IMR-90 (cell line): ENCODE results near the gene ADGB. TPM values are rescaled to one million over a fixed set of nuclear protein-coding genes. Genes with fewer than 3 reads are reported as not detected.

Source experiments
- ATAC-seq: fragments of 200-7000 bp; cut with Tn5 transposase; 2 replicates; pipeline ENCODE4 v1.9.1; 2020; ENCODE audit warnings: low read depth, mild to moderate bottlenecking, moderate library complexity
- BruUV-seq: library from RNA; stranded (reverse); fragments of 400-500 nt; replicated peaks from 2 replicates; lab custom pipeline; 2021; lab: Mats Ljungman, UMichigan
- CTCF ChIA-PET: fragments of 300-600 bp; formaldehyde crosslinking; extraction: SDS; loops from one replicate; lab custom pipeline; 2021; ENCODE audit warnings: antibody characterized with exemption; lab: Yijun Ruan, JAX
- POLR2A ChIA-PET: fragments of 300-600 bp; sonication (Branson Sonifier 250); formaldehyde crosslinking; loops from one replicate; lab custom pipeline; 2022; ENCODE audit warnings: antibody characterized with exemption; ENCODE audit not compliant: unreplicated experiment; lab: Charles Lee
- DNase-seq: peaks from one replicate; pipeline ENCODE4 v3.0.0; 2013
- H2AFZ ChIP-seq: replicated peaks from 2 replicates; pipeline ENCODE3; 2013; ENCODE audit warnings: low read length, mild to moderate bottlenecking; ENCODE audit not compliant: poor library complexity
- H2AK5ac ChIP-seq: 2 replicates; pipeline ENCODE4 v1.6.1; 2013; ENCODE audit warnings: low read depth, low read length, inconsistent platforms
- H2AK9ac ChIP-seq: replicated peaks from 2 replicates; pipeline ENCODE3; 2013; ENCODE audit warnings: mild to moderate bottlenecking, low read depth, low read length, moderate library complexity; ENCODE audit not compliant: poor library complexity
- H2BK120ac ChIP-seq: 2 replicates; pipeline ENCODE4 v1.6.1; 2013; ENCODE audit warnings: low read depth, low read length, inconsistent platforms
- H2BK15ac ChIP-seq: 3 replicates; pipeline ENCODE4 v1.6.1; 2013; ENCODE audit warnings: low read depth, low read length, inconsistent platforms
- H2BK20ac ChIP-seq: 2 replicates; pipeline ENCODE4 v1.6.1; 2013; ENCODE audit warnings: low read depth, mild to moderate bottlenecking, inconsistent platforms, low read length, moderate library complexity
- H2BK5ac ChIP-seq: 2 replicates; pipeline ENCODE4 v1.6.1; 2013; ENCODE audit warnings: mild to moderate bottlenecking, low read depth, low read length, inconsistent platforms; ENCODE audit not compliant: poor library complexity, severe bottlenecking
- H3K14ac ChIP-seq: replicated peaks from 2 replicates; pipeline ENCODE4 v1.6.1; 2013; ENCODE audit warnings: low read depth, low read length, inconsistent platforms
- H3K18ac ChIP-seq: 2 replicates; pipeline ENCODE4 v1.6.1; 2013; ENCODE audit warnings: low read depth, low read length, control low read depth
- H3K23ac ChIP-seq: 2 replicates; pipeline ENCODE4 v1.6.1; 2013; ENCODE audit warnings: low read depth, low read length, inconsistent platforms
- H3K27ac ChIP-seq: 2 replicates; pipeline ENCODE4 v1.5.1; 2013; ENCODE audit warnings: mild to moderate bottlenecking, control low read depth, low read length; ENCODE audit not compliant: insufficient read depth
- H3K27me3 ChIP-seq: 2 replicates; pipeline ENCODE4 v1.6.1; 2013; ENCODE audit warnings: low read length; ENCODE audit not compliant: control insufficient read depth, insufficient read depth
- H3K36me3 ChIP-seq: 2 replicates; pipeline ENCODE4 v1.6.1; 2013; ENCODE audit warnings: low read length, mixed read lengths; ENCODE audit not compliant: control insufficient read depth, insufficient read depth
- H3K4ac ChIP-seq: 2 replicates; pipeline ENCODE4 v1.6.1; 2013; ENCODE audit warnings: low read depth, low read length, inconsistent platforms
- H3K4me1 ChIP-seq: 2 replicates; pipeline ENCODE4 v1.6.1; 2013; ENCODE audit warnings: low read length, mixed read lengths; ENCODE audit not compliant: control insufficient read depth, insufficient read depth
- H3K4me2 ChIP-seq: 2 replicates; pipeline ENCODE4 v1.6.1; 2013; ENCODE audit warnings: low read depth, mild to moderate bottlenecking, control low read depth, low read length, moderate library complexity
- H3K4me3 ChIP-seq: 2 replicates; pipeline ENCODE4 v1.5.1; 2013; ENCODE audit warnings: low read depth, mild to moderate bottlenecking, control low read depth, low read length, moderate library complexity; ENCODE audit not compliant: insufficient read depth
- H3K56ac ChIP-seq: 2 replicates; pipeline ENCODE4 v1.6.1; 2013; ENCODE audit warnings: low read length, inconsistent platforms; ENCODE audit not compliant: insufficient read depth; ENCODE audit errors: extremely low read depth
- H3K79me1 ChIP-seq, 2 experiments: 2 replicates each; pipeline ENCODE4 v1.6.1; 2013; ENCODE audit warnings: low read length in 2 of 2, inconsistent platforms in 1 of 2, low read depth in 1 of 2
- H3K9ac ChIP-seq: 2 replicates; pipeline ENCODE4 v1.6.1; 2013; ENCODE audit warnings: low read depth, low read length, control low read depth
- H3K9me1 ChIP-seq: 2 replicates; pipeline ENCODE4 v1.6.1; 2013; ENCODE audit warnings: low read length, inconsistent platforms; ENCODE audit not compliant: insufficient read depth
- H3K9me3 ChIP-seq: 2 replicates; pipeline ENCODE4 v1.6.1; 2013; ENCODE audit warnings: low read length; ENCODE audit not compliant: control insufficient read depth, insufficient read depth
- H4K20me1 ChIP-seq: 2 replicates; pipeline ENCODE4 v1.6.1; 2013; ENCODE audit warnings: low read length, inconsistent platforms; ENCODE audit not compliant: insufficient read depth
- H4K5ac ChIP-seq: 2 replicates; pipeline ENCODE4 v1.6.1; 2013; ENCODE audit warnings: mild to moderate bottlenecking, low read depth, low read length, control low read depth
- H4K8ac ChIP-seq, 2 experiments: 2 replicates each; pipeline ENCODE4 v1.6.1; 2013; ENCODE audit warnings: low read depth in 2 of 2, low read length in 2 of 2, control low read depth in 1 of 2, inconsistent platforms in 1 of 2
- H4K91ac ChIP-seq: 2 replicates; pipeline ENCODE4 v1.6.1; 2013; ENCODE audit warnings: low read depth, low read length, inconsistent platforms; ENCODE audit not compliant: insufficient read depth
- BHLHE40 ChIP-seq: fragments of 150-350 bp; IDR thresholded peaks from 2 replicates; pipeline ENCODE4 v1.6.1; 2016; ENCODE audit warnings: mild to moderate bottlenecking, low read depth, low read length
- CEBPB ChIP-seq: IDR thresholded peaks from 2 replicates; pipeline ENCODE4 v1.6.1; 2012; ENCODE audit warnings: low read depth, low read length, improper control_type of control experiment
- CHD1 ChIP-seq: IDR thresholded peaks from 2 replicates; pipeline ENCODE4 v1.6.1; 2012; ENCODE audit warnings: low read depth, low read length, improper control_type of control experiment
- FOS ChIP-seq: fragments of 150-350 bp; IDR thresholded peaks from 2 replicates; pipeline ENCODE4 v1.6.1; 2016; ENCODE audit warnings: low read depth, low read length
- MAFK ChIP-seq: IDR thresholded peaks from 2 replicates; pipeline ENCODE4 v1.6.1; 2012; ENCODE audit warnings: low read depth, low read length, improper control_type of control experiment
- MAZ ChIP-seq: IDR thresholded peaks from 2 replicates; pipeline ENCODE4 v1.6.1; 2012; ENCODE audit warnings: low read depth, mild to moderate bottlenecking, low read length, improper control_type of control experiment, moderate library complexity, borderline replicate concordance
- MXI1 ChIP-seq: IDR thresholded peaks from 2 replicates; pipeline ENCODE4 v1.6.1; 2012; ENCODE audit warnings: low read depth, mild to moderate bottlenecking, low read length, moderate library complexity, borderline replicate concordance
- NFE2L2 ChIP-seq: fragments of 150-350 bp; IDR thresholded peaks from 2 replicates; pipeline ENCODE4 v1.6.1; 2016; ENCODE audit warnings: low read depth, mild to moderate bottlenecking, low read length
- POLR2A ChIP-seq: IDR thresholded peaks from 2 replicates; pipeline ENCODE4 v1.6.1; 2012; ENCODE audit warnings: mild to moderate bottlenecking, low read depth, low read length
- RAD21 ChIP-seq: IDR thresholded peaks from 2 replicates; pipeline ENCODE4 v1.6.1; 2012; ENCODE audit warnings: low read length, improper control_type of control experiment
- RCOR1 ChIP-seq: IDR thresholded peaks from 2 replicates; pipeline ENCODE4 v1.6.1; 2012; ENCODE audit warnings: mild to moderate bottlenecking, low read length, improper control_type of control experiment; ENCODE audit not compliant: insufficient replicate concordance
- RFX5 ChIP-seq: IDR thresholded peaks from 2 replicates; pipeline ENCODE4 v1.8.0; 2012; ENCODE audit warnings: low read depth, mild to moderate bottlenecking, low read length, moderate library complexity
- SMC3 ChIP-seq: fragments of 150-350 bp; IDR thresholded peaks from 2 replicates; pipeline ENCODE4 v1.6.1; 2016; ENCODE audit warnings: low read depth, mild to moderate bottlenecking, antibody characterized with exemption, low read length, moderate library complexity
- WGBS, 2 experiments: methylation state at CpG; one replicate each; pipeline versions ENCODE4 v1.1.5 to v1.1.7; 2013; ENCODE audit warnings: missing lambda C conversion rate in 2 of 2; ENCODE audit not compliant: insufficient read length in 1 of 2; ENCODE audit errors: extremely low coverage in 2 of 2; 5-methylcytosine and 5-hydroxymethylcytosine counted together
- dilution Hi-C: fragments of 300-500 bp; cut with HindIII; formaldehyde crosslinking; loops from one replicate; pipeline ENCODE4 v1.14.3; 2018; ENCODE audit warnings: low sequenced_read_pairs; ENCODE audit not compliant: unreplicated experiment
- in situ Hi-C: fragments of 300-500 bp; cut with MboI; formaldehyde crosslinking; loops from 3 replicates; pipeline ENCODE4 v1.14.3; 2019; ENCODE audit warnings: low sequenced_read_pairs, inconsistent platforms, mixed read lengths
- intact Hi-C: fragments of 100-400 bp; cut with micrococcal nuclease; formaldehyde crosslinking; loops from 2 replicates; pipeline ENCODE4 v1.10.0; 2022
- polyA plus RNA-seq, 3 experiments: library from polyadenylated mRNA; depleted of rRNA; stranded (reverse); fragments of >200 nt; gene quantifications; 2 replicates each; pipeline ENCODE4 v1.2.3, GENCODE V29; 2012; ENCODE audit warnings: low replicate concordance in 1 of 3
- total RNA-seq: library from RNA; depleted of rRNA; stranded (reverse); fragments of >200 nt; gene quantifications from 2 replicates; pipeline ENCODE4 v1.2.3, GENCODE V29; 2012
- TF ChIP-seq, protein P1 (sequence below): conservative IDR thresholded peaks from 2 replicates; pipeline ENCODE4 v1.5.1; 2012; ENCODE audit warnings: mild to moderate bottlenecking, low read depth, low read length, improper control_type of control experiment
- TF ChIP-seq, protein P2 (sequence below): fragments of 150-350 bp; IDR thresholded peaks from 2 replicates; pipeline ENCODE4 v1.6.1; 2016; ENCODE audit warnings: low read depth, mild to moderate bottlenecking, low read length, moderate library complexity, borderline replicate concordance
- TF ChIP-seq, protein P3 (sequence below): fragments of 150-350 bp; IDR thresholded peaks from 2 replicates; pipeline ENCODE4 v1.6.1; 2017; ENCODE audit warnings: mild to moderate bottlenecking, antibody characterized with exemption, low read length, low read depth

ADGB gene
- total and polyA plus RNA-seq, 2 of the 4 experiments (the other 2 are of a cell fraction) = not detected

DNA sequence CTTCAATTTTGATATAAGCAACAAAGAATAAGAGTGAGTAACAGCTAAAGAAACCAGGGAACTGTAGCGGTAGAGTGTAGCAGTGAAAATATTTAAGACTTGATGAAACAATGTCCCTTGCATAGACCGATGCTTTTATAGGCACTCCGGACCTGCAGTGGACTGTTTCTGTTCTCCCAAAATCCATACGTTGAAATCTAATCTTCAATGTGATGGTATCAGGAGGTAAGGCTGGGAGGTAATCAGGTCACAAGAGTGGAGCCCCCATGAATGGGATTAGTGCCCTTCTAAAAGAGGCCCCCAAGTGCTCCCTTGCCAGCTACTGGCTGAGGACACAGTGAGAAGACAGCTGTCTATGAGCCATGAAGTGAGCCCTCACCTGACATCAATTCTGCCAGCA is 260.4 kb downstream of the ADGB start:
- Histone ChIP-seq H3K4ac (no peak overlapping the region), H4K8ac (no peak overlapping the region), H3K79me1 (no peaks in the 10 kb centered on the region), H2BK15ac (no peak overlapping the region), H3K14ac (no peak overlapping the region), H3K23ac (no peak overlapping the region), H3K56ac (no peak overlapping the region), H2BK5ac (no peak overlapping the region), H2BK20ac (no peak overlapping the region), H4K5ac (no peak overlapping the region), H3K9ac (no peak overlapping the region), H3K9me1 (no peaks in the 10 kb centered on the region; the same call in 1 of the 2 replicates), H3K27ac (no peak overlapping the region), H3K18ac (no peak overlapping the region), H2AFZ (no peak overlapping the region), H4K91ac (no peak overlapping the region), H3K36me3 (no peaks in the 10 kb centered on the region), H3K4me3 (no peak overlapping the region), H4K20me1 (no peaks in the 10 kb centered on the region), H2AK5ac (no peak overlapping the region), H3K9me3 (no peaks in the 10 kb centered on the region), H2AK9ac (no peak overlapping the region), H3K4me2 (no peak overlapping the region), H3K4me1 (peaks cover 3% of the 10 kb centered on the region; the same call in 1 of the 2 replicates), H3K27me3 (no peaks in the 10 kb centered on the region), H2BK120ac (no peak overlapping the region)
- WGBS, 2 experiments = no CpG with 5 or more reads among the region's 4 CpGs
- BruUV-seq = no TSS peak
- ChIA-PET POLR2A (no interaction called here), CTCF (no interaction called here)
- in situ Hi-C loops = loop anchor here (10.0 to 25.0 kb wide), 2 partner anchors 426 to 1303 kb away; no protein-coding TSS in a partner anchor
- intact Hi-C loops = loop anchor here (5.0 to 10.0 kb wide), 3 partner anchors 363 to 646 kb away; partner anchors contain the start of gene SAMD5
- TF ChIP-seq, protein P1, sequence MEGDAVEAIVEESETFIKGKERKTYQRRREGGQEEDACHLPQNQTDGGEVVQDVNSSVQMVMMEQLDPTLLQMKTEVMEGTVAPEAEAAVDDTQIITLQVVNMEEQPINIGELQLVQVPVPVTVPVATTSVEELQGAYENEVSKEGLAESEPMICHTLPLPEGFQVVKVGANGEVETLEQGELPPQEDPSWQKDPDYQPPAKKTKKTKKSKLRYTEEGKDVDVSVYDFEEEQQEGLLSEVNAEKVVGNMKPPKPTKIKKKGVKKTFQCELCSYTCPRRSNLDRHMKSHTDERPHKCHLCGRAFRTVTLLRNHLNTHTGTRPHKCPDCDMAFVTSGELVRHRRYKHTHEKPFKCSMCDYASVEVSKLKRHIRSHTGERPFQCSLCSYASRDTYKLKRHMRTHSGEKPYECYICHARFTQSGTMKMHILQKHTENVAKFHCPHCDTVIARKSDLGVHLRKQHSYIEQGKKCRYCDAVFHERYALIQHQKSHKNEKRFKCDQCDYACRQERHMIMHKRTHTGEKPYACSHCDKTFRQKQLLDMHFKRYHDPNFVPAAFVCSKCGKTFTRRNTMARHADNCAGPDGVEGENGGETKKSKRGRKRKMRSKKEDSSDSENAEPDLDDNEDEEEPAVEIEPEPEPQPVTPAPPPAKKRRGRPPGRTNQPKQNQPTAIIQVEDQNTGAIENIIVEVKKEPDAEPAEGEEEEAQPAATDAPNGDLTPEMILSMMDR = no peak
- TF ChIP-seq BHLHE40 (no peak), RFX5 (no peak), RAD21 (no peak), NFE2L2 (no peak), CHD1 (no peak), RCOR1 (no peak), MAZ (no peak), CEBPB (no peak), MXI1 (no peak), SMC3 (no peak), FOS (no peak), POLR2A (no peak), MAFK (no peak)
- TF ChIP-seq, protein P2, sequence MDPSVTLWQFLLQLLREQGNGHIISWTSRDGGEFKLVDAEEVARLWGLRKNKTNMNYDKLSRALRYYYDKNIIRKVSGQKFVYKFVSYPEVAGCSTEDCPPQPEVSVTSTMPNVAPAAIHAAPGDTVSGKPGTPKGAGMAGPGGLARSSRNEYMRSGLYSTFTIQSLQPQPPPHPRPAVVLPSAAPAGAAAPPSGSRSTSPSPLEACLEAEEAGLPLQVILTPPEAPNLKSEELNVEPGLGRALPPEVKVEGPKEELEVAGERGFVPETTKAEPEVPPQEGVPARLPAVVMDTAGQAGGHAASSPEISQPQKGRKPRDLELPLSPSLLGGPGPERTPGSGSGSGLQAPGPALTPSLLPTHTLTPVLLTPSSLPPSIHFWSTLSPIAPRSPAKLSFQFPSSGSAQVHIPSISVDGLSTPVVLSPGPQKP = no peak
- TF ChIP-seq, protein P3, sequence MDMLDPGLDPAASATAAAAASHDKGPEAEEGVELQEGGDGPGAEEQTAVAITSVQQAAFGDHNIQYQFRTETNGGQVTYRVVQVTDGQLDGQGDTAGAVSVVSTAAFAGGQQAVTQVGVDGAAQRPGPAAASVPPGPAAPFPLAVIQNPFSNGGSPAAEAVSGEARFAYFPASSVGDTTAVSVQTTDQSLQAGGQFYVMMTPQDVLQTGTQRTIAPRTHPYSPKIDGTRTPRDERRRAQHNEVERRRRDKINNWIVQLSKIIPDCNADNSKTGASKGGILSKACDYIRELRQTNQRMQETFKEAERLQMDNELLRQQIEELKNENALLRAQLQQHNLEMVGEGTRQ = no peak
- ATAC-seq (no peak), DNase-seq (no peak)
- dilution Hi-C loops = no loop called here
